HEK293 (cell line): ENCODE data around the gene YIPF2.

Source experiments
- BCL11A ChIP-seq: fragments of 450-650 bp; formaldehyde crosslinking; IDR thresholded peaks from 2 replicates; pipeline ENCODE4 v1.5.1; 2016; ENCODE audit warnings: low read depth, missing biosample characterization, missing genetic modification characterization
- GLI2 ChIP-seq: fragments of 450-650 bp; formaldehyde crosslinking; IDR thresholded peaks from 2 replicates; pipeline ENCODE4; 2017; ENCODE audit warnings: missing biosample characterization, missing genetic modification characterization, low read depth, borderline replicate concordance
- KLF16 ChIP-seq: fragments of 450-650 bp; formaldehyde crosslinking; IDR thresholded peaks from 2 replicates; pipeline ENCODE4 v1.5.1; 2017; ENCODE audit warnings: missing biosample characterization, missing genetic modification characterization
- KLF9 ChIP-seq: fragments of 450-650 bp; formaldehyde crosslinking; IDR thresholded peaks from 2 replicates; pipeline ENCODE4 v1.5.1; 2016; ENCODE audit warnings: missing biosample characterization, missing genetic modification characterization, low read depth
- OVOL3 ChIP-seq: fragments of 450-650 bp; formaldehyde crosslinking; IDR thresholded peaks from 2 replicates; pipeline ENCODE4 v1.5.1; 2016; ENCODE audit warnings: missing biosample characterization, missing genetic modification characterization
- SCRT2 ChIP-seq: fragments of 450-650 bp; formaldehyde crosslinking; IDR thresholded peaks from 2 replicates; pipeline ENCODE4 v1.5.1; 2016; ENCODE audit warnings: missing biosample characterization, missing genetic modification characterization
- YY1 ChIP-seq: fragments of 450-650 bp; formaldehyde crosslinking; IDR thresholded peaks from 2 replicates; pipeline ENCODE4 v1.5.1; 2018; ENCODE audit warnings: missing biosample characterization, missing genetic modification characterization
- ZBTB11 ChIP-seq: fragments of 450-650 bp; formaldehyde crosslinking; conservative IDR thresholded peaks from 2 replicates; pipeline ENCODE4 v1.5.1; 2016; ENCODE audit warnings: low read depth, missing biosample characterization, missing genetic modification characterization
- ZBTB20 ChIP-seq: fragments of 450-650 bp; formaldehyde crosslinking; IDR thresholded peaks from 2 replicates; pipeline ENCODE4 v1.5.1; 2016; ENCODE audit warnings: missing biosample characterization, missing genetic modification characterization
- ZBTB21 ChIP-seq: fragments of 450-650 bp; formaldehyde crosslinking; IDR thresholded peaks from 2 replicates; pipeline ENCODE4 v1.5.1; 2017; ENCODE audit warnings: missing biosample characterization, missing genetic modification characterization
- ZBTB7A ChIP-seq: fragments of 450-650 bp; formaldehyde crosslinking; IDR thresholded peaks from 2 replicates; pipeline ENCODE4 v1.5.1; 2016; ENCODE audit warnings: low read depth, missing biosample characterization, missing genetic modification characterization
- ZBTB8A ChIP-seq: fragments of 450-650 bp; formaldehyde crosslinking; IDR thresholded peaks from 2 replicates; pipeline ENCODE4 v1.5.1; 2016; ENCODE audit warnings: missing biosample characterization, missing genetic modification characterization
- ZEB2 ChIP-seq: fragments of 450-650 bp; formaldehyde crosslinking; IDR thresholded peaks from 2 replicates; pipeline ENCODE4 v1.5.1; 2016; ENCODE audit warnings: missing biosample characterization, missing genetic modification characterization
- ZFP69B ChIP-seq: fragments of 450-650 bp; formaldehyde crosslinking; IDR thresholded peaks from 2 replicates; pipeline ENCODE4 v1.5.1; 2016; ENCODE audit warnings: missing biosample characterization, missing genetic modification characterization
- ZNF146 ChIP-seq: fragments of 450-650 bp; formaldehyde crosslinking; IDR thresholded peaks from 2 replicates; pipeline ENCODE4 v1.5.1; 2016; ENCODE audit warnings: missing biosample characterization, missing genetic modification characterization
- ZNF24 ChIP-seq: fragments of 450-650 bp; formaldehyde crosslinking; IDR thresholded peaks from 2 replicates; pipeline ENCODE4 v1.5.1; 2016; ENCODE audit warnings: missing biosample characterization, missing genetic modification characterization
- ZNF292 ChIP-seq: fragments of 450-650 bp; formaldehyde crosslinking; IDR thresholded peaks from 2 replicates; pipeline ENCODE4 v1.5.1; 2016; ENCODE audit warnings: low read depth, missing biosample characterization, missing genetic modification characterization, borderline replicate concordance
- ZNF394 ChIP-seq: fragments of 450-650 bp; formaldehyde crosslinking; IDR thresholded peaks from 2 replicates; pipeline ENCODE4 v1.5.1; 2016; ENCODE audit warnings: missing biosample characterization, missing genetic modification characterization, mild to moderate bottlenecking, moderate library complexity, borderline replicate concordance
- ZNF449 ChIP-seq: fragments of 450-650 bp; formaldehyde crosslinking; IDR thresholded peaks from 2 replicates; pipeline ENCODE4 v1.5.1; 2017; ENCODE audit warnings: missing biosample characterization, mild to moderate bottlenecking, missing genetic modification characterization, moderate library complexity
- ZNF501 ChIP-seq: fragments of 450-650 bp; formaldehyde crosslinking; IDR thresholded peaks from 2 replicates; pipeline ENCODE4 v1.5.1; 2016; ENCODE audit warnings: missing biosample characterization, missing genetic modification characterization
- ZNF692 ChIP-seq: fragments of 450-650 bp; formaldehyde crosslinking; IDR thresholded peaks from 2 replicates; pipeline ENCODE4 v1.5.1; 2016; ENCODE audit warnings: missing biosample characterization, missing genetic modification characterization
- ZNF792 ChIP-seq: fragments of 450-650 bp; formaldehyde crosslinking; IDR thresholded peaks from 2 replicates; pipeline ENCODE4 v1.5.1; 2016; ENCODE audit warnings: missing biosample characterization, missing genetic modification characterization
- ZSCAN18 ChIP-seq: fragments of 450-650 bp; formaldehyde crosslinking; IDR thresholded peaks from 2 replicates; pipeline ENCODE4 v1.5.1; 2016; ENCODE audit warnings: missing biosample characterization, missing genetic modification characterization
- TF ChIP-seq, protein P1 (sequence below): fragments of 450-650 bp; formaldehyde crosslinking; IDR thresholded peaks from 2 replicates; pipeline ENCODE4 v1.5.1; 2016; ENCODE audit warnings: missing biosample characterization, missing genetic modification characterization
- TF ChIP-seq, protein P2 (sequence below): fragments of 450-650 bp; formaldehyde crosslinking; conservative IDR thresholded peaks from 2 replicates; pipeline ENCODE4 v1.5.1; 2016; ENCODE audit warnings: low read depth, missing biosample characterization, missing genetic modification characterization

Gene YIPF2

GRCh38 chr19:10928563-10929401 is at the start of gene YIPF2, which contains the start of gene TIMM29 (continued):
- no peak for TF ChIP-seq ZSCAN18 (tag by site-specific recombination)
- peak; percentile 71 for TF ChIP-seq ZNF394
- TF ChIP-seq, protein P1, sequence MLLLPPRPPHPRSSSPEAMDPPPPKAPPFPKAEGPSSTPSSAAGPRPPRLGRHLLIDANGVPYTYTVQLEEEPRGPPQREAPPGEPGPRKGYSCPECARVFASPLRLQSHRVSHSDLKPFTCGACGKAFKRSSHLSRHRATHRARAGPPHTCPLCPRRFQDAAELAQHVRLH (tag by site-specific recombination), result peak; percentile 87
- no peak for TF ChIP-seq ZNF792
- peak; percentile 50; the same call in 1 of the 2 replicates for TF ChIP-seq ZEB2 (tag by site-specific recombination)
- peak; percentile 48 for TF ChIP-seq KLF9 (tag by site-specific recombination)
- TF ChIP-seq ZBTB20, result peak; percentile 72
- peak; percentile 85 for TF ChIP-seq ZNF692 (tag by site-specific recombination)
- no peak for TF ChIP-seq BCL11A (tag by site-specific recombination)
- peak; percentile 29; the same call in 1 of the 2 replicates for TF ChIP-seq ZBTB7A (tag by site-specific recombination)
- TF ChIP-seq ZNF292, result no peak
- peak; percentile 43 for TF ChIP-seq ZFP69B (tag by site-specific recombination)
- TF ChIP-seq, protein P2, sequence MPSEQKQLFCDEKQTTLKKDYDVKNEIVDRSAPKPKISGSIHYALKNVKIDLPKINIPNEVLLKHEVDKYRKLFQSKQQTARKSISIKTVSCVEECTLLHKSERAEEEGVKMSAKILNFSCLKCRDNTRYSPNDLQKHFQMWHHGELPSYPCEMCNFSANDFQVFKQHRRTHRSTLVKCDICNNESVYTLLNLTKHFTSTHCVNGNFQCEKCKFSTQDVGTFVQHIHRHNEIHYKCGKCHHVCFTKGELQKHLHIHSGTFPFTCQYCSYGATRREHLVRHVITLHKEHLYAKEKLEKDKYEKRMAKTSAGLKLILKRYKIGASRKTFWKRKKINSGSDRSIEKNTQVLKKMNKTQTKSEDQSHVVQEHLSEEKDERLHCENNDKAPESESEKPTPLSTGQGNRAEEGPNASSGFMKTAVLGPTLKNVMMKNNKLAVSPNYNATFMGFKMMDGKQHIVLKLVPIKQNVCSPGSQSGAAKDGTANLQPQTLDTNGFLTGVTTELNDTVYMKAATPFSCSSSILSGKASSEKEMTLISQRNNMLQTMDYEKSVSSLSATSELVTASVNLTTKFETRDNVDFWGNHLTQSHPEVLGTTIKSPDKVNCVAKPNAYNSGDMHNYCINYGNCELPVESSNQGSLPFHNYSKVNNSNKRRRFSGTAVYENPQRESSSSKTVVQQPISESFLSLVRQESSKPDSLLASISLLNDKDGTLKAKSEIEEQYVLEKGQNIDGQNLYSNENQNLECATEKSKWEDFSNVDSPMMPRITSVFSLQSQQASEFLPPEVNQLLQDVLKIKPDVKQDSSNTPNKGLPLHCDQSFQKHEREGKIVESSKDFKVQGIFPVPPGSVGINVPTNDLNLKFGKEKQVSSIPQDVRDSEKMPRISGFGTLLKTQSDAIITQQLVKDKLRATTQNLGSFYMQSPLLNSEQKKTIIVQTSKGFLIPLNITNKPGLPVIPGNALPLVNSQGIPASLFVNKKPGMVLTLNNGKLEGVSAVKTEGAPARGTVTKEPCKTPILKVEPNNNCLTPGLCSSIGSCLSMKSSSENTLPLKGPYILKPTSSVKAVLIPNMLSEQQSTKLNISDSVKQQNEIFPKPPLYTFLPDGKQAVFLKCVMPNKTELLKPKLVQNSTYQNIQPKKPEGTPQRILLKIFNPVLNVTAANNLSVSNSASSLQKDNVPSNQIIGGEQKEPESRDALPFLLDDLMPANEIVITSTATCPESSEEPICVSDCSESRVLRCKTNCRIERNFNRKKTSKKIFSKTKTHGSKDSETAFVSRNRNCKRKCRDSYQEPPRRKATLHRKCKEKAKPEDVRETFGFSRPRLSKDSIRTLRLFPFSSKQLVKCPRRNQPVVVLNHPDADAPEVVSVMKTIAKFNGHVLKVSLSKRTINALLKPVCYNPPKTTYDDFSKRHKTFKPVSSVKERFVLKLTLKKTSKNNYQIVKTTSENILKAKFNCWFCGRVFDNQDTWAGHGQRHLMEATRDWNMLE (tag by site-specific recombination), result peak; percentile 63
- 0 out of 2 replicates have a peak, but pooled peaks have one; percentile 62 for TF ChIP-seq SCRT2
- TF ChIP-seq GLI2 (tag by site-specific recombination), result no peak
- TF ChIP-seq YY1 (tag by site-specific recombination), result peak; percentile 96
- TF ChIP-seq ZBTB8A (tag by site-specific recombination), result peak; percentile 74
- TF ChIP-seq OVOL3, result 0 out of 2 replicates have a peak, but pooled peaks have one; percentile 8
- peak; percentile 26; the same call in 1 of the 2 replicates for TF ChIP-seq ZNF501 (tag by site-specific recombination)
- TF ChIP-seq ZBTB11, result peak; percentile 100
- TF ChIP-seq KLF16 (tag by site-specific recombination), result peak; percentile 80
- TF ChIP-seq ZNF146, result peak; percentile 2; the same call in 1 of the 2 replicates
- TF ChIP-seq ZBTB21 (tag by site-specific recombination), result 0 out of 2 replicates have a peak, but pooled peaks have one; percentile 28
- TF ChIP-seq ZNF449 (tag by site-specific recombination), result peak; percentile 52; the same call in 1 of the 2 replicates
- peak; percentile 76; the same call in 1 of the 2 replicates for TF ChIP-seq ZNF24 (tag by site-specific recombination)
